ENCODE results near the gene RETREG1.
"Not testable (repeated sequence)": the region's sequence is repeated elsewhere in the genome, so short reads cannot be mapped to it uniquely, and the experiment has no call there.

The RETREG1 gene

DNA sequence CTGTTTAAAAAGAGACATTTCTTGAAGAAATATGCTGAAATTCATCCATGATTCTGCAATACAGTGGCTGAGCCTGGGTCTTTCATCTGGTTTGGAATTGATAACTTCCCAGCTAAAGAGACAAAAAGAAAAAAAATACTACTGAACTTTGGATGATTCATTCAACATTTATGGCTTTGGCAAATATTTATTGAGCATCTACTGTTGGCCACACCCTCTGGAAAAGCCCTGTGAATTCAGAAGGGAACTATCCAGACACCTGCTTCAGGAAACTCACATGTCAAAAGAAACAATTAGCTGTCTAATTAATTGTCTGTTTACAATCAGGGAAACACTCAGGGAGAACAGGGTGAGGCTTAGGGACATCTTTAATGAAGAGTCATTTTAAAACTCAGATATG lies 133.4 kb downstream of the RETREG1 start:
- no peak for DNase-seq

DNA sequence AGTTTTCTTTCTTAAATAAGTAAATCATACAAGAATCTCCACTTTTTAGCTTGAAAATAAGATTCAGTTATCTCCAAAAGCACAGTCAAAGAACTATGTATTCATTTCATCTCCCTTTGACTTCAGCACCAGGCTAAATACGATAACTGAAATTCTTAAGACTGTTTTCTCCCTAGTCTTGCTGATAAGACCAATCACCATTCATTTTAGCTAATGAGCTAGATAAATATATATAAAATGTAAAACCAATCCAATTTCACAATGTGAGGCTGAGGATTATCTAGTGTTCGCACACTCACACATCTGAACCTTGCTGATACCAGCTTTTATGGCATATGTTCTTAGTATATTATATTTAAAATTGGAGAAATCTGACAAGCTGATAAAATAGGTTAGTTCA lies 133.9 kb downstream of the RETREG1 start:
- DNase-seq: no peak

DNA sequence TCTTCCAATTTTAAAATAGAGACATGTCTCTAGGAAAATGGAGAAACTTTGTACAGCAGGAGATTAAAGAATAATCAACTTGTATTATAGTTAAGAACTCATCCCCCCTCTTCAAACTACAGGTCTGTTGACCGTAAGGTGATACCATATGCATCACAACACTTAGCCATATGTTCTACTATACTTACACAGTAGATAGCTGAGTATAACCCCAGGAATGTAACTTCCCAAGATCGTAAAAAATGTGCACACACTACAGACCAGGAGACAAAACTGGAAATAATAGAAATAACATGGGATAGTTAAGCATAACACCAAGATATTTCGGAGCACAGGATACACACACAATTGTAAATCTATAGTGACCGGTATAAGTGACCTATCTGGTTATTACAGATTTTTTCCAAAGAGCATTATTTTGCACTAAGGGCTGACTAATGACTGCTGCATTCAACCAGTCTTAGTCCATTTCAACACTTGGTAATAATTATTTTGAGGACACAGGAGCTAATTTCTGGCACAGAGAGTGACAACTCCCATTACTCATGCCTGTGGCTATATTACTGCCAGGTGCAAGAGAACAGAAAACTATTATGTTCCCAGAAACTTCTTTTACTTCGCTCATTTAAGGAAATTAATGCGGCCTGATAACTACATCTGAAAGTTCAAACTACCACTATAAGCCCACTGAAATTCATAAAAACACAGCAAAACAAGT lies 135.8 kb downstream of the RETREG1 start:
- DNase-seq: no peak

DNA sequence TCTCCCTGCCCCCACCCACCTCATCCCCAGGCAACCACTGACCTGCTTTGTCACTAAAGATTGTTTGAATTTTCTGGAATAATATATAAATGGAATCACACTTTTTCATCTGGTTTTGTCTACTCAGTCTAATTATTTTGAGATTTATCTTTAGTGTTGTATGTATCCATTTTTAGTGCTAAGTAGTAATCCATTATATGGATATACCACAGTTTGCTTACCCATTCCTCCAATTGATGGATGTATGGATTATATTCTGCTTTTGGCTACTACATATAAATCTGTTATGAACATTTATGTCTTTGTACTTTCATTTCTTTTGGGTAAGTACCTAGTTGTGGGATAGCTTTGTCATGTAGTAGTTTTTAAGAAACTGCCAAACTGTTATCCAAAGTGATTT lies 136.7 kb downstream of the RETREG1 start:
- no peak for DNase-seq

DNA sequence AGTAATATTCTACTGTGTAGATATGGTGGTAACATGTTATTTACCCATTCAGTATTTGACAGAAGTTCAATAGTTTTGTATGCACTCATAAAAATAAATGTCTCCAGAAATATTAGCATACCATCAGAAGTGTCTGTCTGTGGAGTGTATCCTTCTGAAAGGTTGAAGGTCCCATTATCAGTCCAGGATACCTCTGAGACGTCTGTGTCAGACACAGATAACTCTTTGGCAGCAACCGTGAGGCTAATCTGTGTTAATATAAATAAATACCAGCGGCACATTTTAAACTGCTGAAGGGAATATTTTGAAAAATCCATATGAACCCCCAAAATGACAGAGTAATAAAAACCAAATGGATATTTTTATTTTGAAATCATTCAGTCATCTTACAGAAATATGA lies 139.3 kb downstream of the RETREG1 start:
- no peak for DNase-seq

DNA sequence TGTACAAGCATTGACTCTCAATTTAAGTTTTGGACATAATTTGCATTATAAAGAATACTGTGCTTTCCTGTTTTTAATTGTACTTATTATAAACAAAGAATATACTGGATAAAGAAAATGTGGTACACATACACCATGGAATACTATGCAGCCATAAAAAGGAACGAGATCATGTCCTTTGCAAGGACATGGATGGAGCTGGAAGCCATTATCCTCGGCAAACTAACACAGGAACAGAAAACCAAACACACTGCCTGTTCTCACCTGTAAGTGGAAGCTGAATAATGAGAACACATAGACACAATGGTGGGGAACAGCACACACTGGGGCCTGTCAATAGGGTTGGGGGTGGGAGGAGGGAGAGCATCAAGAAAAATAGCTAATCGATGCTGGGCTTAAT lies 140.4 kb downstream of the RETREG1 start:
- not testable (repeated sequence) for DNase-seq

DNA sequence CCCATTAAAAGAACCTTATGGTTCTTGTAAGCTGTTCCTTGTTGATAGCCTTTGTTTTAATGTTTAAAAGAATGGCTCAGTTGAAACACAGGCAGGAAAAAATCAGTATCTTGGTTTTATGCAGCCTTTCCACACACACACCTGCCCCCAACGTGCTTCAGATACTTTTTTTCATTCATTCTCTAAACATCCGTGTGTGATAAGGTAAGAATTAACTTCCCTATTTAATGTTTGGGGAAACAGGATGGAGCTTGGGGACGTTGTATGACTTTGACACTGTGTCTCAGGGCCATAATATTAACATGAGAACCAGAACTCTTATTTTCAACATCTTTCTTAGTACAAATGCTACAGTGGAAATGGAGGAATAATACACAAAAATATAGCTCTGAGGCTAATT lies 145.4 kb downstream of the RETREG1 start:
- DNase-seq: no peak

DNA sequence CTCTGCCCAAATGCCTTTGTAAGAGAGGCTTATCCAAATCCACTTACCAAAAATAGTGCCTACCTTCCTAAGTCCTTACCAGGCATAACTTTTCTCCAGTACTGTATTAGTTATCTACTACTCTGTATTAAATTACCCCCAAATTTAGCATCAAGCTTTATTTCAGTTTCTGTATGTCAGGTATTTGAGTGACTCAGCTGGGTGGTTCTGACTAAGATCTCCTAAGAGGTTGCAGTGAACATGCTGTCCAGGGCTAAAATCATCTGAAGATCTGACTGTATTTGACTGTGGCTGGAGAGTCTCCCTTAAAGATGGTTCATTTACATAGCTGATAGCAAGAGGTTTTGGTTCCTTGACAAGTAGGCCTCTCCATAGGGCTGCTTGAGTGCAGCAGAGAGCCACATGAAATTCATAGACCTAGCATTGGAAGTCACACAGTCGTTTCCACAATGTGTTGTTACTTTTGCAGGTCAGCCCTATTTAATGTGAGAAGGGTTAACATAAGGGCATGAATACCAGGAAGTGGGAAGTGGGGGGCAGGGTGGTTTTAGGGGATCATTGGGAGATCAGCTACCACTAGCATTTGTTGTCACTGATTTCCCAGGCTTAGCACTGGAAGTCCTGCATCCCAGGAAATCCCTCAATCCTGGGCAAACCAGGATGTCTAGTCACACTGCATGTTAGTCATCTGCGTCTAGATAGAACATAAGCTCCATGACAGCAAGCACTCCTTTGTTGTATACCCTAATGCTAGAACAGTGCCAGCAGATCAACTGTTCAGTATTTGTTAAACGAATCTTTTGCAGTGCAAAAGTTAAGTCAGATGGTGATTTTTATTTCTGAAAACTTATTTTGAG lies 149.2 kb downstream of the RETREG1 start:
- DNase-seq: peak; percentile 59

DNA sequence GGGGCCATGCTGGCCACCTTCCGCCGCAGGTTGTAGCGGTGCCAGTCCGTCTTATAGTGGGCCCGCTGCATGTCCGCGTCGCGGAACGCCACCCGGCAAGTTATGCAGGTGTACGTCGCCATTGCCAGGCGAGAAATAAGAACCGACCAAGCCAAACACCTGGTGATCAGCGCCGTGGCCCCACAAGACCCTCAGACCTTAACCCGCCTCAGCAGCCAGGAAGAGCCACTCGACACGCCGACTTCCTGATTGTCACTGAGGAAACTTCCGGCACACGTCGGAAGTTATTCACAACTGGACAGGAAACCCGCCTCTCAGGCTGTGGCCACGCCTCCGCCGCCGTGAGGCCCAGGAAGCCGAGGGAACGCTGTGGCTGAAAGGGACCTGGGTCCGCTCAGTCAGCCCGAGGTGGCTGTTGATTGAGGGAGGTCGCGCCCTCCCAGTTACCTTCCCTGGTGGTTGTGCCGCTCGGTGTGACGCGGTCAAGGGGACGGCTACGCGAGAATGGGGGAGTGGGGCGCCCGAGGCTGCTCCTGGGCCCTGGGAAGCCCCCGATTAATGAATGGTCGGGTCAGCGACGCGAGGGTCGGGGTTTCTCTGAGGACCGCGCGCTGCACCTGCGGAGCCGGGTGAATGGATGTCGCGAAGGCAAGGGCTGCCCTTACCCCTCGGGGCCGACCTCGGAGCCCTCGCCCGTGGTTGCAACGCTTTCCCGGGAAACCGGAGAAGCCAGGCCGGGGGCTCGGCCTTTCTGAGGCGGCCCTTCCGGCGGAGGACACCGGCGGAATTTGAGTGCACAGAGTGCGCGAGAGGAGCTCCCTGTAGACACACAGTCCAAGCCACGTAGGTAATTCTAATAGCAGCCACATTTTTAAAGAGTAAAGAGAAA lies 151.0 kb downstream of the RETREG1 start, which contains the start of gene ZNF622:
TSS of gene ZNF622 (minus strand) at position 257 of the 889 bp plus-strand sequence. CDS start at position 122, 135 bp downstream.
- peak; percentile 95 for DNase-seq

DNA sequence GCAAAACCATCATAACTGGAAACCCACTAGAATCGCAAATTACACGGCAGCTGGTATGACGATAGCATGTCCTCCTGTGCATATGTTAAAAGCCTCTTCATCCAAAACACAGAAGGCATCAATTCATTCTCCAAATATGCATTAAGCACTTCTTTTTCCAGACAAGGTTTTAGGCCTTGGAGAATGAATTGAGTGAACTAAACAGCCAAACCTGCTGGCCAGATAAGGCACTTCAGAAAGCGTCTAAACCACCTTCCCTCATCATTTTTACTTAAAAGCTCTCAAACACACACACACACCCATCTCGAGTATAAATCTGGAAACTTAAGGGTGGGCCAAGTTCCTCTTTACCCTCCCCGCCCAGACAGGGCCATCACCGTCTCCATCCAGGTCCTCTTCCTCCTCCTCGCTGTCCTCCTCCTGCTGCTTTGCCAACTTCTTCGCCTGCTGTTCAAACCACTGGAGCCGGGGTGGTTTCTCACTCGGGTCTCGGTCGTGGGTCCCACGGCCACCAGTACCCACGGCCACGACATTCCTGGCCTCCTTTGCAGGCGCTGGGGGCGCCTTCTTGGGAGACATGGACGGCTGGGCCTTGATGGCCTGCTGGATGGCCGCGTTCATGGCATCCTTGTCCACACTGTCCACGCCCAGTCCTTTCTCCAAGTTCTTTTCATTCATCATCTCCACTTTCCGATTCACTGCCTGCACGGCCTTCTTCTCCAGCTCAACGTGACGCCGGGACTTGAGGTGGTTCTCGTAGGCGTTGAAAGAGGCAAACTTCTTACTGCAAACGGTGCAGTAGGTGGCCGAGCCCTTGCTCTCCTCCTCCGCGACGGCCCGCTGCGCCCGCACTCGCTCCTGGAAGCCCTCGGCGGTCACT lies 151.9 kb downstream of the RETREG1 start:
- no peak for DNase-seq

DNA sequence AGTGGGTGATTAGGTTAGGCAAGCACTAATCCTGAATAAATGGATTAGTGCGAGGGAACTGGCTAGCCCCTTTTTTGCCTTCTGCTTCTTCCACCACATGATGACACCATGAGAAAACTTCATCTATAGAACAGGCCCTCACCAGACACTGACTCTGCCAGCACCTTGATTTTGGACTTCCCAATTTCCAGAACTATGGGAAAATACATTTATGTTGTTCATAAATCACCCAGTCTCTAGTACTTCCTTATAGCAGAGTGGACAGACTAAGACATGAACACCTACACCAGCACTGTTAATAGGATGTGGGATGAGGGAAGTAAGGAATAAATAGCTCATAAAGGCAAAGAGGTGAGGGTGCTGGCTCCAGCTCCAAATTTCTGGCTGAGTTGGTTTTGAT lies 152.6 kb downstream of the RETREG1 start:
- DNase-seq: no peak

DNA sequence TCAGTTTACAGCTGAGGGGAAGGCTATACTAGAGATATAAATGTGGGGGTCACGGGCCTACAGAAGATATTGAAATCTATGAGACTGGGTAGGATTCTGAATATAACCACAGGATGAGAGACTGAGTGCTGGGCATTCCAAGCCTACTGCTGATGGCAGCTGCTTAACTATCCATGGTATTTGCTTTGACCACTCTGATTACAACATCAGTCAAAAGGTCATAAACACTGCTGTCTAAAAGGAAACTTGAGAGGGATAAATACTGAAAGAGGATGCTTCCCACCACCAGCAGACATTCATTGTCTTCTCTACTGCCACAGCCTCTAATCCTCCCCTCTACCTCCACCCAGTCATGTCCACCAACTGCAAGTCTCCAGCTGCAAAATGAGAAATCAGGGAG lies 155.0 kb downstream of the RETREG1 start:
- DNase-seq: no peak

DNA sequence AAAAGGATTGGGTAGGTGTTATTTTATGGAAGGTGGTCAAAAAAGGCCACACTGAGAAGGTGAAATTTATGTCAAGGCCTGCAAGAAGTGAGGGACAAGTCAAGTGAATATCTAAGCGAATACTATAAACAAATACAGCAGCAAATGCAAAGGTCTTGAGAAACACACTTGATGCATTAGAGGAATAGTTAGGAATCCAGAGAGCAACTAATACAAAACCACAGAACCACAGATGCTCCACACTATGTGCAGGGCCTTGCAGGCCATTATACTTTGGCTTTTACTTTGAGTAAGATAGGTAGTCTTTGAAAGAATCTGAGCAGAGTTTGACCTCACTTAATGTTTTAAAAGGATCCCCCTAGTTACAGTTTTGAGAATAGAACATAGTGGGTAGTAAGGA lies 155.8 kb downstream of the RETREG1 start:
- no peak for DNase-seq

DNA sequence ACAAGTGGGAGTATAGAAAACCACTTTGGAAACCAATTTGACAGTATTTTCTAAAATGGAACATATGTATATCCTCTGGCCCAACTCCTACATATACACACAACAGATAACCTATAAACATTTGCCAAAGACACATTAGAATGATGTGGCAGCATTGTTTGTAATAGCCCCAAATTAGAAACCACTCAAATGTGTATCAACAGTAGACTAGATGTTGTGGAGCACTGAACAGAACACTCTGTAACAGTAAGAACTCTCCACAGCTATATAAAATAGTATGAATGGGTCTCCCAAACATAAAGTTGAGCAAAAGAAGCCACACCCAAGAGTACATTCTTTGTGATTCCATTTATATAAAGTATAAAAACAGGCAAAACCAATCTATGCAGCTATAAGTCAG lies 157.3 kb downstream of the RETREG1 start:
- no peak for DNase-seq

DNA sequence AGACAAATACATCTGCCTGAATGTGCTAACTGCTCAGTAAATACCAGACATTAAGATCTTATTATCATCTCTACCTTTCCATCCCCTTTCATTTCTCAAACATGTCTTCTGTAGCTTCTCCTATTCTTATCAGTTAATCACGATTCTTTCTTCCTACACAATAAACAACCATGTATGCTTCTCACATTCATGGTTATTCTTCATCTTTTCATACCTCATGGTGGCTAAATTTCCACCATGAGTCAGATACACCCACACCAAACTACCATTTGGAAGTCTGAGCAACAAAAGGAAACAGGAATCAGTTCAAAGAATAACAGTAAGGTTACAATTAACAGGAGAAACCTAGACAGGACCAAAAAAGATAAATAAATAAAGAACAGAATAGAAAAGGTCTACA lies 158.9 kb downstream of the RETREG1 start:
- no peak for DNase-seq

DNA sequence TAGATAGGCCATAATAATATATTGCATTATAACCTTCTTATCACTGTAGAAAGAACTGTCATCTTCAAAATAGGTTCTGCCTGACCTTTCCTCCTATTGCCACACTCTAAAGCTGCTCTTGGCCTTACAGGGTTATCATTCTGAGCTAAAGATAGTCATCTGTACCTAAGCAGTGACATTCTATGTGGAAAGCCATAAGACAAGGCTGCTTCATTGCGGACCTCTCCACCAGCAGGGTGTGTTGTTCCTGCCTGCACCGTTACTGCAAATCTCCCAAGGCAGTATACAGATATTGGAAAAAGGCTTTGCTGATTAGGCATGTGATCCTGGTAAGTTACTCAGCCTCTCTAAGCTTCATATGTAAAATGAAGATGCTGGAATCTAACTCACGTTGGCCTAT lies 159.3 kb downstream of the RETREG1 start:
- DNase-seq: no peak

DNA sequence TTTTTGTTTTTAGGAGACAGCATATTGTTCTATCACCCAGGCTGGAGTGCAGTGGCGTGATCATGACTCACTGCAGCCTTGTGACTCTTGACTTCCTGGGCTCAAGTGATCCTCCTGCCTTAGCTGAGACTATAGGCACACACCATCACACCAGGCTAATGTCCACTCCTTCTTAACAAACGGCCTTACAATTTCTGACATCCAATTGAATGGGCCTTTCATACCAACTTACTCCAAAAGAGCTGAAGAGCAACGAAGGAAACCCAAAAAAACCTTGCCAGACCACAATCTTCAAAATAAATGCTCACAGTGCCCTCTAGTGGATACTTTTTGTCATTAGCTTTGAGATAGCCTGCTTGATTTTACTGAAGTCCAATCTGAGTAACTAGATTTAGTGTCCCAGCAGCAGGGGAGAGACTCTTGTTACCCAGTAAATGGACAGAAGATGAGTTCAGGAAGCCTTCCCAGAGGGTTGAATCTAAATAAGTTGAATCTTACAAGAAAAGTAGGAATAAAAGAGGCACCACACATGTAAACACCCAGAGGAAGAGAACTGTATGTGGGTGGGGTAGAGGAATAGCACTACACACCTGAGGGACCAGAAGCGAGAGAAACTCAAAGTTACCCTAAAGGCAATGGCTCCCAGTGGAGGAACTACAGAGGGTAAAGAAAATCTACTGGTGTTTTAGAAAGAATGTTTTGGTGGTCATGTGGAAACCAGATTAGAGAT lies 160.5 kb downstream of the RETREG1 start:
- DNase-seq: no peak

DNA sequence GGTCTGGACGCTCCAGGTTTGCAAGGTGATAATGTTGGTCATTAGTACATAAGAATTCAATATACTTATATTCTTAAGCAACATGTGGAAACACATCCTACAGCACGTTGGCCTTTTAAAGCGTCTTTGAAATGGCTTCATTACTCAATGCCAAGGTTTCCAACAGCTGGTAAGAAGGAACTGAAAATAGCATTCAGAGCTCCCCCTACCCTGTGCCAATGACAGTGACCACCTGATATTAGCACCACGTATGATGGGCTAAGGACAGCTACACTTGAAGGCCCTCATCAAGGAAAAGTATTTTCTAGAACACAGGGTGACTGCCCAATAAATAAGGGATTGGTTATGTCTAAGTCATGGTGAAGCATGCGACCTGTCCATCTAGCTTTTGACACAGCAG lies 161.1 kb downstream of the RETREG1 start:
- DNase-seq: no peak

DNA sequence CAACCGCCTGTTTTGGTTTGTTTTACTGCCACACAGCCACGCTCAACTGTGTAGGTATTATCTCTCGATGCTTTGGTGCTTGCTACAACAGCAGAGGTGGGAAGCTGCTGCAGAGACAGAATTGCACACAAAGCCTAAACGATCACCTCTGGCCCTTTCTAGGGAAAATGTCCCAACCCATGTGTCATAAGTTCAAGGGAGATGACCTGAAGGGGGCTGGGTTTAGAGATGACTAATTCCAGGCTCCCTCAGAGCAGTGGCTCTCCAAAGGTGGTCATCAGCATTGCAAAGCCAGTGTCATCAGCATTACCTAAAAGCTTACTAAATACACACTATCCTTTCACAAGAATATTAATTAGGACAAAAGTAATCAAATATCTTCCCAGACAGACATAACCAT lies 162.1 kb downstream of the RETREG1 start:
- no peak for DNase-seq

DNA sequence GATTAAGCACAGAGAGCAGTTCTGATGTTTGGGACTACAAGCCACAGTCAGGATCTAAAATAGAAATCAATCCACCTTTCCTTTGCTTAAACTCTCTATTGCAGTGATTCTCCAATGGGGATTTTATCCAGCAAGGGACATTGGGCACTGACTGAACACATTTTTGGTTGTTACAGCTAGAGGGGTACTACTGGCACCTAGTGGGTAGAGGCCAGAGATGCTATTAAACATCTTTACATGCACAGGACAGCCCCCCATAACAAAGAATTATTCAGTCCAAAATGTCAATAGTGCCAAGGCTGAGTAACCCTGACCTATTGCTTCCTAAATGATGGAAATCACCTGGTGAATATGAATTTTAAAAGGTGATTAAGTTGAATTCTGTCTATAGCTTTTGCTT lies 163.2 kb downstream of the RETREG1 start:
- DNase-seq: no peak

DNA sequence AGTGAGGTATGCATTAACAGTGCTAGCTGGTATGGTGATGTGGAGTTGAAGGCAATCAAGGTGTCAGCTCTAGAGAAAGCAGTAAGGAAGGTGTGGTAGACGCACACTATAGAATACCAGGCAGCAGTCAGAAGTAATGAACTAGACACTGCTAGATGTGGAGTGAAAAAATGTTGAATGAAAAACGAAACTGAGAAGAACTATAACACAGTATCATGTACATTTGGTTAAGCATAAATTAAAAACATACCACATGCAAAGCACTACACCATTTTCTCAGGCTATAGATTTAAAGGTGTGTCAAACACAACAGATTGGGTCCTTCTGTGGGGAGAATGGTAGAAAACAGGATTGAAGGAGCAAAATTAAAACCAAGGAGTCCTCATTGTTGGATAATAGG lies 166.6 kb downstream of the RETREG1 start:
- no peak for DNase-seq

DNA sequence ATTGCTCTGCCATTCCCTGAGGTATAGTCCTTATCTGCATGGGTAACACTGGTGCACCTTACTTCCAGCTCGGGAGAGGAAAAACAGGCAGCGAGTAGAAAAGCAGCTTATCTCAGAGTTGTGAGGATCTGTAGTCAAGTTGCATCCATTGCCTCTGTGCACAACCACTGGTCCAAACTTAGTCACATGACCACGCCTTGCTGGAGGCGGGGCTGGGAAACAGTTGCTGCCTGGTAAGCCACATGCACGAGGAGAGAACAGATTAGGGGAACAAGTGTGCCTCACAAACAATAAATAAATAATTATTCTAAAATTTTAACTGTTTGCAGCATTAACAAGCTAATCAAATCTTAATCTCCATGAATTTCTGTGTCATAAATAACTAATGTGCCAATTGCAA lies 169.8 kb downstream of the RETREG1 start:
- DNase-seq: no peak

Measured in islet precursor cell (in vitro differentiated cells).